ENCODE measurements around the gene EDNRB. TPM values are rescaled to one million over a fixed set of nuclear protein-coding genes. Genes with fewer than 3 reads are reported as not detected.
"Not testable (repeated sequence)": the region's sequence is repeated elsewhere in the genome, so short reads cannot be mapped to it uniquely, and the experiment has no call there.

EDNRB gene
- total RNA-seq, 4 donors from 2014 or later = 16.2 to 56.4 (median 51.9) TPM

DNA sequence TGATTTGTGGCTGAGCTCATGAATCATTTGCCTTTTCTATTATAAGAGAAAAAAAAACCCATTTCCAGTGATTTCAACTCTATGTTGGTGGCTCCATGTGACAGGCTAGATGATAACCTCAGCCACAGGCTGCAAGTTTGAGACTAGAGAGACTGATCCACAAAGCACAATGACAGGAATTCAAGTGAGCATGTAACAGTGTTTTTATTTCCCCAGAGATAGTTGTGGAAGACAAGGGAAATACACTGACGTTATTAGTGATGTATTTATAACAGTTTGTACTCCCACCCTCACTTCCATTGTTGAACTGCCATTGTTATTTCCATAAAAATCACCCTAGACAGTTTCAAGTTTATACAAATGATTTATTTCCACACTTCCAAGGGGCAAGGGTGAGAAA lies 27.9 kb upstream of the EDNRB start:
- 32% methylated on average over 1 of the region's 1 CpG for WGBS
- DNase-seq (ENCODE audit: extremely low spot score) = no peak
- Histone ChIP-seq H3K4me1 (no peaks in the 10 kb centered on the region), H3K36me3 (no peaks in the 10 kb centered on the region), H3K27me3 (no peaks in the 10 kb centered on the region), H3K27ac (replicated peaks in 1 of 4) (no peak overlapping the region), H3K4me3 (no peak overlapping the region), H3K9me3 (no peaks in the 10 kb centered on the region)
- TF ChIP-seq, protein P1, sequence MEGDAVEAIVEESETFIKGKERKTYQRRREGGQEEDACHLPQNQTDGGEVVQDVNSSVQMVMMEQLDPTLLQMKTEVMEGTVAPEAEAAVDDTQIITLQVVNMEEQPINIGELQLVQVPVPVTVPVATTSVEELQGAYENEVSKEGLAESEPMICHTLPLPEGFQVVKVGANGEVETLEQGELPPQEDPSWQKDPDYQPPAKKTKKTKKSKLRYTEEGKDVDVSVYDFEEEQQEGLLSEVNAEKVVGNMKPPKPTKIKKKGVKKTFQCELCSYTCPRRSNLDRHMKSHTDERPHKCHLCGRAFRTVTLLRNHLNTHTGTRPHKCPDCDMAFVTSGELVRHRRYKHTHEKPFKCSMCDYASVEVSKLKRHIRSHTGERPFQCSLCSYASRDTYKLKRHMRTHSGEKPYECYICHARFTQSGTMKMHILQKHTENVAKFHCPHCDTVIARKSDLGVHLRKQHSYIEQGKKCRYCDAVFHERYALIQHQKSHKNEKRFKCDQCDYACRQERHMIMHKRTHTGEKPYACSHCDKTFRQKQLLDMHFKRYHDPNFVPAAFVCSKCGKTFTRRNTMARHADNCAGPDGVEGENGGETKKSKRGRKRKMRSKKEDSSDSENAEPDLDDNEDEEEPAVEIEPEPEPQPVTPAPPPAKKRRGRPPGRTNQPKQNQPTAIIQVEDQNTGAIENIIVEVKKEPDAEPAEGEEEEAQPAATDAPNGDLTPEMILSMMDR (IDR thresholded peaks at IDR 0.05) = no peak
- TF ChIP-seq POLR2AphosphoS5 (IDR thresholded peaks at IDR 0.05) (no peak), POLR2A (IDR thresholded peaks at IDR 0.05; ENCODE audit: low read depth) (no peak), EP300 (IDR thresholded peaks at IDR 0.05) (no peak)
- intact Hi-C loops (cut with DNase I) = no loop called here

DNA sequence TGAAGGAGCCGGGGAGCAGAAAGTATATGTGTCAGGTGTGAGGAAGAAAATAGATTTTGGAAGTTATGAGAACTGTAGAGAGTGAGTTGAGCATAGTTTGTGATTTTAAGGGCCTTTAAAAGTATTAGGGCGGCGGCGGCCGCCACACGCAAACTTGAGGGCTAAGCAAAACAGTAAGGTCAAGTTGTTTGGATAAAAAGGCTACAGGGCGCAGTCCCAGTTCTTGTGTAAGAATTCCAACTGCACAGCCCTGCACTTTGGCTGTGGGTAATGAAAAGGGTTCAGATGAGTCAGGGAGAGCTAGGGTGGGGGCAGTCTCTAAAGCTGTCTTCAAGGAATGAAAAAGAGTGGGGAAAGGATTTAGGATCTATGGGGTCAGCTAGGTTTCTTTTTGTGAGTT lies 16.4 kb upstream of the EDNRB start:
- H3K4me3 ChIP-seq; DNase-seq (ENCODE audit: extremely low spot score); H3K36me3 ChIP-seq; H3K4me1 ChIP-seq; H3K27ac ChIP-seq (replicated peaks in 1 of 4); H3K9me3 ChIP-seq; intact Hi-C loops (cut with DNase I); H3K27me3 ChIP-seq: not testable (repeated sequence)
- WGBS = 84% methylated on average over 7 of the region's 7 CpGs

DNA sequence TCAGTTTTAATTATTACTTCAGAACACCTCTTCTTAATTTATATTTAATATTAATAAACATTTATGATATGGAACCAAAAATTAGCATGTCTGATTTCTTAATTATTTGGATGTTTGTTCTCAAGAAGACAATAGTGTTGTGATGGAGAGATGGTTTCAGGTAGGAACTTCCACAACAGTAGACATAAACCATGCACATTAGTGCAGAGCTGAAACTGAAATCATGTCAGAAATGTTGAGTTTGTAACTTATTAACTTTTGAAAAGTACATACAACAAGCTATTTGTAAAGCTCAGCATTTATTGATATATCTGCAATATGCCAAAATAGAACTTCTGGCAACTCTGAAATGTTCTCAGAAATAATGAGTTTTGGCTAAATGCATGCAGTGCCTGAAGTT lies 11.8 kb upstream of the EDNRB start:
- H3K36me3 ChIP-seq = no peaks in the 10 kb centered on the region
- H3K4me3 ChIP-seq = no peak overlapping the region
- H3K9me3 ChIP-seq = no peaks in the 10 kb centered on the region
- TF ChIP-seq, protein P1 (IDR thresholded peaks at IDR 0.05) = no peak
- TF ChIP-seq POLR2AphosphoS5 (IDR thresholded peaks at IDR 0.05) (no peak), EP300 (IDR thresholded peaks at IDR 0.05) (no peak), POLR2A (IDR thresholded peaks at IDR 0.05; ENCODE audit: low read depth) (no peak)
- H3K4me1 ChIP-seq = no peaks in the 10 kb centered on the region
- H3K27me3 ChIP-seq = peaks cover 0 to 6% (median 0%) of the 10 kb centered on the region in 4 donors
- intact Hi-C loops (cut with DNase I) = no loop called here
- H3K27ac ChIP-seq (replicated peaks in 1 of 4) = no peak overlapping the region
- no peak for DNase-seq (ENCODE audit: extremely low spot score)

DNA sequence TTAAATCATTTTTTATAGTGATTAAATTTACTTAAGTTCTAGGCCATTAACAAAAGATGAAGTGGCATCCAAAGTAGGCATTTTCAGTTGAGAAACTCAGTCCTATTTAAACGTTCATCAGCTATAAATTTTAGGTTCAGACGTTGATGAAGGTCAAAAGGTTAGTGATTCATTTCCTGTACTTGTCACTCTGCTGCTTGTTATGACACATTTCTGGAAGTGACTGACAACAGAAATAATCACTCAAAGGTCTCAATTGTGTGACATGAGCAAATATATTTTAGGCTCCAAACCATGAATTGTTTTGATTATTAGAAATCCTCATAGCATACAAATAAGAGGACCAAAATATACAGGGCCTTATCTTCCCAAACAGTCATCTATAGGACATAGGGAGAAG lies 10.3 kb upstream of the EDNRB start:
- Histone ChIP-seq H3K27ac (replicated peaks in 1 of 4) (no peak overlapping the region), H3K9me3 (no peaks in the 10 kb centered on the region), H3K4me1 (no peaks in the 10 kb centered on the region), H3K27me3 (peaks cover 0 to 7% (median 0%) of the 10 kb centered on the region in 4 donors), H3K4me3 (no peak overlapping the region), H3K36me3 (no peaks in the 10 kb centered on the region)
- intact Hi-C loops (cut with DNase I) = no loop called here
- no peak for DNase-seq (ENCODE audit: extremely low spot score)
- WGBS = 28% methylated on average over 2 of the region's 2 CpGs
- TF ChIP-seq EP300 (IDR thresholded peaks at IDR 0.05) = no peak
- TF ChIP-seq, protein P1 (IDR thresholded peaks at IDR 0.05) = no peak
- TF ChIP-seq POLR2A (IDR thresholded peaks at IDR 0.05; ENCODE audit: low read depth) = no peak
- no peak for TF ChIP-seq POLR2AphosphoS5 (IDR thresholded peaks at IDR 0.05)

DNA sequence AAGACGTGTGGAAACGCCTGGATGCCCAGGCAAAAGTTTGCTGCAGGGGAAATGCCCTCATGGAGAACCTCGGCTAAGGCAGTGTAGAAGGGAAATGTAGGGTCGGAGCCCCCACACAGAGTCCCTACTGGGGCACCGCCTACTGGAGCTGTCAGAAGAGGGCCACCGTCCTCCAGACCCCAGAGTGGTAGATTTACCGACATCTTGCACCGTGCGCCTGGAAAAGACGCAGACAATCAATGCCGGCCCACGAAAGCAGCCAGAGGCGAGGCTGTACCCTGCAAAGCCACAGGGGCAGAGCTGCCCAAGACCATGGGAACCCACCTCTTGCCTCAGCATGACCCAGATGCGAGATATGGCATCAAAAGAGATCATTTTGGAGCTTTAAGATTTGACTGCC lies 7.0 kb upstream of the EDNRB start:
- Histone ChIP-seq H3K4me3 (no peak overlapping the region), H3K9me3 (no peaks in the 10 kb centered on the region), H3K36me3 (no peaks in the 10 kb centered on the region), H3K4me1 (no peaks in the 10 kb centered on the region), H3K27ac (replicated peaks in 1 of 4) (no peak overlapping the region), H3K27me3 (peaks cover 0 to 7% (median 0%) of the 10 kb centered on the region in 4 donors)
- TF ChIP-seq, protein P1 (IDR thresholded peaks at IDR 0.05) = no peak
- TF ChIP-seq POLR2AphosphoS5 (IDR thresholded peaks at IDR 0.05) = no peak
- no peak for TF ChIP-seq POLR2A (IDR thresholded peaks at IDR 0.05; ENCODE audit: low read depth)
- 97% methylated on average over 14 of the region's 14 CpGs for WGBS
- DNase-seq (ENCODE audit: extremely low spot score) = no peak
- intact Hi-C loops (cut with DNase I) = no loop called here

Data from esophagus muscularis mucosa (tissue), 4 donors.